Left lung (tissue), 10 donors: ENCODE results near the gene KCNH2. TPM values are rescaled to one million over a fixed set of nuclear protein-coding genes. Genes with fewer than 3 reads are reported as not detected.

Source experiments
- ATAC-seq: fragments of 200-7000 bp; cut with Tn5 transposase; one replicate; pipeline ENCODE4 v1.9.1; 2020; ENCODE audit warnings: moderate library complexity
- DNase-seq, 4 donors: peaks; one replicate each; pipeline ENCODE4 v3.0.0-alpha.2; 2013 to 2020
- H3K27ac ChIP-seq, 2 donors: fragments of 200-600 bp; sonication (generic) in 1 of 2; one replicate each; pipeline versions ENCODE4 v1.5.0 to v1.8.0; 2020 to 2021
- H3K27me3 ChIP-seq, 2 donors: fragments of 200-600 bp; sonication (generic) in 1 of 2; one replicate each; pipeline versions ENCODE4 v1.5.0 to v1.8.0; 2020 to 2021
- H3K36me3 ChIP-seq, 2 donors: fragments of 200-600 bp; sonication (generic) in 1 of 2; one replicate each; pipeline versions ENCODE4 v1.5.0 to v1.8.0; 2020 to 2021
- H3K4me1 ChIP-seq, 2 donors: fragments of 200-600 bp; one replicate each; pipeline ENCODE4 v1.8.0; 2021
- H3K4me3 ChIP-seq, 2 donors: fragments of 200-600 bp; sonication (generic) in 1 of 2; one replicate each; pipeline versions ENCODE4 v1.5.0 to v1.8.0; 2020 to 2021; ENCODE audit warnings: mild to moderate bottlenecking in 1 of 2
- H3K9me3 ChIP-seq, 2 donors: fragments of 200-600 bp; sonication (generic) in 1 of 2; one replicate each; pipeline versions ENCODE4 v1.5.0 to v1.8.0; 2020 to 2021
- intact Hi-C, 2 donors: fragments of 100-400 bp; cut with DNase I; formaldehyde crosslinking; loops; one replicate each; pipeline versions ENCODE4 v1.11.2 to v1.14.2; 2022
- polyA plus RNA-seq, 6 donors: library from polyadenylated mRNA; unstranded; fragments of 120-200 nt; gene quantifications; one replicate each; pipeline ENCODE4 v1.2.1, GENCODE V29; 2013; ENCODE audit not compliant: insufficient read length in 6 of 6
- total RNA-seq, 2 donors: library from RNA; stranded (reverse); fragmentation: NEBNext Ultra II Directional; extraction: Animal tissue kit (Norgen Biotek cat#: 25700); gene quantifications; one replicate each; pipeline ENCODE4 v1.2.1, GENCODE V29; 2021
- TF ChIP-seq, protein P1 (sequence below), 2 donors: fragments of 200-600 bp; sonication (generic) in 1 of 2; IDR thresholded peaks; one replicate each; pipeline versions ENCODE4 v1.5.0 to v1.8.0; 2021; ENCODE audit warnings: antibody characterized with exemption in 2 of 2
- donor health status: DM: no; HTN: yes; CAD: no.
- donor health status: DM: no; HTN: no; CAD: no.

The KCNH2 gene
- total and polyA plus RNA-seq, 8 donors: 0.82 to 5.3 (median 4.2) TPM

DNA sequence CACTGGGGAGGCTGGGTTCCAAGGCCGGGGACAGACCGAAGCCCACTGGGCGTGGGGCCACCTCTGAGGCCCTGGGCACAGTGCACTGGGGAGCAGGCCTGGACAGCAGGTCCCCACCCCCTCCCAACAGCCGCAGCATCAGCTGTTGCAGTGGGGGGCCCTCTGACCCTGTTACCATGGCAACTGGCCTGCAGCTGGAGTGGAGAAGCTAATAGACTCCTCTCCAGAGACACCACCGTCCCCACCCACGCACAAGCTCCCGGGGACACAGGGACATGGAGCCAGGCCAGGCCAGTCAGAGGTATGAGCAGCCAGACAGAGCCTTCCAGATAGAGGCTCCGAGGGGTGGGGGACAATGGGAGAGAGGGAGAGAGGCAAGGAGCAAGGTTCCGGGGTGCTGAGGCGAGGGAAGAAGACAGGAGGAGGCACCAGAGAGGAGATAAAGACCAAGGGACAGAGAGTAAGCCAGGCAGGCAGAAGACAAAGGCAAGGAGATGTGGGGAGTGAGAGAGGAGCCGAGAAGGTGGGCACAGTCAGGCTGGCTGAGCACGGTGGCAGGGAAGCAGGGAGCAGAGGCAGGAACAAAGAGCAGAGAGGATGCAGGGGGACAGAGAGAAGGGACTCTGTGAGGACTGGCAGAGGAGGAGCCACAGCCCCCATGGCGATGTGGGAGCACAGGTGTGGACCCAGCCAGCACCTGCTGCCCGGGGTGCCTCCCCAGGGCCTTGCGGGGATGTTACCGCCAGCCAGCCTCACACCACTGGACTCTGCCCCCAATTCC is 6.7 kb downstream of the KCNH2 start:
- Histone ChIP-seq H3K27ac (no peak overlapping the region), H3K27me3 (peaks cover 17 to 85% of the 10 kb centered on the region in 2 donors), H3K36me3 (no peaks in the 10 kb centered on the region), H3K9me3 (no peaks in the 10 kb centered on the region), H3K4me3 (no peak overlapping the region), H3K4me1 (peaks cover 14 to 35% of the 10 kb centered on the region in 2 donors)
- peak in 2 of 4 donors; percentile 44 to 62 for DNase-seq
- TF ChIP-seq, protein P1, sequence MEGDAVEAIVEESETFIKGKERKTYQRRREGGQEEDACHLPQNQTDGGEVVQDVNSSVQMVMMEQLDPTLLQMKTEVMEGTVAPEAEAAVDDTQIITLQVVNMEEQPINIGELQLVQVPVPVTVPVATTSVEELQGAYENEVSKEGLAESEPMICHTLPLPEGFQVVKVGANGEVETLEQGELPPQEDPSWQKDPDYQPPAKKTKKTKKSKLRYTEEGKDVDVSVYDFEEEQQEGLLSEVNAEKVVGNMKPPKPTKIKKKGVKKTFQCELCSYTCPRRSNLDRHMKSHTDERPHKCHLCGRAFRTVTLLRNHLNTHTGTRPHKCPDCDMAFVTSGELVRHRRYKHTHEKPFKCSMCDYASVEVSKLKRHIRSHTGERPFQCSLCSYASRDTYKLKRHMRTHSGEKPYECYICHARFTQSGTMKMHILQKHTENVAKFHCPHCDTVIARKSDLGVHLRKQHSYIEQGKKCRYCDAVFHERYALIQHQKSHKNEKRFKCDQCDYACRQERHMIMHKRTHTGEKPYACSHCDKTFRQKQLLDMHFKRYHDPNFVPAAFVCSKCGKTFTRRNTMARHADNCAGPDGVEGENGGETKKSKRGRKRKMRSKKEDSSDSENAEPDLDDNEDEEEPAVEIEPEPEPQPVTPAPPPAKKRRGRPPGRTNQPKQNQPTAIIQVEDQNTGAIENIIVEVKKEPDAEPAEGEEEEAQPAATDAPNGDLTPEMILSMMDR (IDR thresholded peaks at IDR 0.05): no peak
- ATAC-seq: no peak
- intact Hi-C loops: no loop called here

GRCh38 chr7:150970424-150970823 is 7.7 kb downstream of the KCNH2 start:
- intact Hi-C loops: no loop called here
- Histone ChIP-seq H3K36me3 (no peaks in the 10 kb centered on the region), H3K9me3 (no peaks in the 10 kb centered on the region), H3K27me3 (peaks cover 15 to 81% of the 10 kb centered on the region in 2 donors), H3K27ac (no peak overlapping the region), H3K4me1 (peaks cover 14 to 31% of the 10 kb centered on the region in 2 donors), H3K4me3 (no peak overlapping the region)
- TF ChIP-seq, protein P1 (IDR thresholded peaks at IDR 0.05): no peak
- DNase-seq (peak in 1 of 4 donors; percentile 50), ATAC-seq (no peak)

DNA sequence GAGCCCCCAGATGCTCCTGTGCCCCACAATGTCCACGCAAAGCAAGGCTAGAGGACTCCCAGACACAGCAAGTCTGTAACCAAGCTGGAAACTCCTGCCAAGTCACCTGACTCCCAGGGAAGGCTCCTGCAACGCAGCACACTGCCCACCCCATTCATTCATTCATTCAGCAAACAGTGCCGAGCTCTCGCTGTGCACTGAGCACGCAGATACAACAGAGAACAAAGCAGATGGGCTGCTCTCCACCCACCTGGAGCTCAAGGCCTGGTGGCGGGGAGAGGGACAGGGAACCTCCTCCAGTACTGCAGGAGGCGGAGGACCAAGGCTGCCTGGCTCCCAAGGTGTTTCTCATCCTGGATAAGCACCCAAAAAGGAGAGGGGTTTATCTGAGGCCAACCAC is 8.6 kb downstream of the KCNH2 start:
- intact Hi-C loops: no loop called here
- no peaks in the 10 kb centered on the region for H3K9me3 ChIP-seq
- no peak overlapping the region for H3K27ac ChIP-seq
- DNase-seq (peak in 1 of 4 donors; percentile 49), ATAC-seq (no peak)
- H3K4me3 ChIP-seq: no peak overlapping the region
- TF ChIP-seq, protein P1 (IDR thresholded peaks at IDR 0.05): no peak
- peaks cover 7 to 81% of the 10 kb centered on the region in 2 donors for H3K27me3 ChIP-seq
- peaks cover 10 to 25% of the 10 kb centered on the region in 2 donors for H3K4me1 ChIP-seq
- H3K36me3 ChIP-seq: no peaks in the 10 kb centered on the region

DNA sequence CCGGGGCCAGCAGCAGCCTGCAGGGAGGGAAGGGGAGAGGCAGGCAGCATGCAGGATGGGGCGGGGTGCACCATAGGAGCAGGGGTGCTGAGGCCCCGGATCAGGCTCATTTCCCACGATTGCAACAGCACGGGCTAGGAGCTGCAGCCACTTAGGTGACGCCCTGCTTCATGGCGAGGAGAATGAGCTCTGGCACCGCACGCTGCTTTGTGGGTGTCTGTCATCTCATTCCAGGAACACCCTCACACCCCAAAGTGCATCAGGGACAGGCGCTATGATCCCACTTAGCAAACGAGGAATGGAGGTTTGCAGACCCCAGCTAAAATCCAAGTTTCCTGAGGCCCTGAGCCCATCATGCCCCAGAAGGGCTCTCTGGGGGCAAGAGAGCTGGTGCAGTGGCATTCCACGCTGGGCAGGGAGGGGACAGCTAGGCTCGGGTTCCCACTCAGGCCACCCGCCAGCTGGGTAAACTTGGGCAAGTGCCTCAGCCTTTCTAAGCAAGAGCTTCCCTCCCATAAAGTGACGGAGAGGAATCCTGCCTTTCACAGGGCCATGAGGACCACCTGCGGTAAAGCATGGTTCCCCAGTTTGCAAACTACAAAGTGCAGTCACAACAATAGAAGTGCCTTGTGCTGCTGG is 9.3 kb downstream of the KCNH2 start:
- DNase-seq: peak in 2 of 4 donors; percentile 46 to 70
- intact Hi-C loops: no loop called here
- H3K36me3 ChIP-seq: no peaks in the 10 kb centered on the region
- peak; percentile 45 for ATAC-seq
- no peak overlapping the region for H3K27ac ChIP-seq
- peaks cover 4 to 20% of the 10 kb centered on the region in 2 donors for H3K4me1 ChIP-seq
- TF ChIP-seq, protein P1 (IDR thresholded peaks at IDR 0.05): no peak
- H3K27me3 ChIP-seq: peaks cover 2 to 80% of the 10 kb centered on the region in 2 donors
- no peak overlapping the region for H3K4me3 ChIP-seq
- no peaks in the 10 kb centered on the region for H3K9me3 ChIP-seq

DNA sequence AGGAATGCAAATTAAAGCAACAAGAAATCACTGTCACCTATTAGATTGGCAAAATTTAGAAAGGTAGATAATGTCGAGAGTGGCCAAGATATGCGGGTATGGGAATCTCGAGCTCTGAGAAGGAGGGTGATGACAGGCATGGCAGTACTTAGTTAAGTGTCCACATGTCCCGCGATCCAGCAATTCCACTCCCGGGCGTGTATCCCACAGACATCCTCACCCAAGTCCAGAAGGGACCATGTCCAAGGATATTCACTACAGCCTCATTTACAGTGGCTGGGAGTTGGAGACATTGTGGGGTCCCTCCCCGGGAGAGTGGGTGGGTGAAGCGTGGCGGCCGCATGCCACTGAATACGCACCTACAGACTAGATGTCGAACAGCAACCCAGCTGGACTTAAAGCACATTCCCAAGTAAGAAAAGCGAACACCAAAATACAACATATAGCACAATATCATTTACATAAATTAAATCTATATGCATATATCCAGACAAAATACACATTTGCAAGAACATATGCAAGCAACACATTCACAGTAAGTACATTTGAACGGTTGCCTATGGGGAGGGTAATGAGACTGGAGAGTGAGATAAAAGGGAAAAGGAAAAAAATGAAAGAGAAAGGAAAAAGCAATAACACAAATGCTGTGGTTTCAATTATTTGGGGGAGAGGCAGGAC is 9.9 kb downstream of the KCNH2 start:
- DNase-seq: peak in 1 of 4 donors; percentile 45
- no peaks in the 10 kb centered on the region for H3K9me3 ChIP-seq
- TF ChIP-seq, protein P1 (IDR thresholded peaks at IDR 0.05): no peak
- peaks cover 0 to 80% of the 10 kb centered on the region in 2 donors for H3K27me3 ChIP-seq
- H3K27ac ChIP-seq: no peak overlapping the region
- intact Hi-C loops: no loop called here
- no peak overlapping the region for H3K4me3 ChIP-seq
- peaks cover 3 to 14% of the 10 kb centered on the region in 2 donors for H3K4me1 ChIP-seq
- H3K36me3 ChIP-seq: no peaks in the 10 kb centered on the region
- no peak for ATAC-seq
